ENCODE results near the gene GAS7.

GAS7 gene

DNA sequence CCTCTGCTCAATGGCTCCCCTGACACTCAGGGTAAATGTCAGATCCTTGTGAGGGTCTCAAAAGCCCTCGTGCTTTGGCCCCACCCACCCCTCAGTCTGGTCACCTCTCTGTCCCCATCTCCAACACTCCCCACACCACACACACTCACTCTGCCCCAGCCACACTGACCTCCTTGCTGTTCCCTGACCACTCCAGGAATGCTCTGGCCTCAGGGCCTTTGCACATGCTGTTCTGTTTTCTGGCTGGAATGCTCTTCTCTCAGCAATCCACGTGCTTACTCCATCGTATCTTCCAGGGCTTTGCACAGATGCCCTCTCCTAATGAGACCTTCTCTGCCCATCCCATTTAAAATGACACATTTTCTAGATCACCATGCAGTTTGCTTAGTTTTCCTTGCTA is 28.2 kb downstream of the GAS7 start:
- no peak for ATAC-seq

DNA sequence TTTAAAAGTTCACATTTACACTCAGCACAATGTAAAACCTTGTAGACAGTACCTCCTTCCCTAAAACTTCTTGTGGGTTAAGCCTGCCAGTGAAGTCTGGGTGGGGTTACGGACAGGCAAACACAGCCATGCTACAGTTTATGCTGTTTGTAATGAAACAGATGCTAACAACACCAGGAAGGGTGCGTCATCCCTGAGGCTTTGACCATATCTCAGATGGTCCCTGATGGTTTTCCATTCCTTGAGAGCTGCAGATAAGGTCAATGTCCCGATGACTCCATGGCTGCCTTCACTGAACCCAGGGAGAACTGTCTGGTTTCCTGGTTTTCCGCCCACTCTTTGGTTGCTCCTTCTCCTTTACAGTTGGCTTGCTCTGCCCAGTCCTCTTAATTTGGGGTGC is 29.1 kb downstream of the GAS7 start:
- no peak for ATAC-seq

DNA sequence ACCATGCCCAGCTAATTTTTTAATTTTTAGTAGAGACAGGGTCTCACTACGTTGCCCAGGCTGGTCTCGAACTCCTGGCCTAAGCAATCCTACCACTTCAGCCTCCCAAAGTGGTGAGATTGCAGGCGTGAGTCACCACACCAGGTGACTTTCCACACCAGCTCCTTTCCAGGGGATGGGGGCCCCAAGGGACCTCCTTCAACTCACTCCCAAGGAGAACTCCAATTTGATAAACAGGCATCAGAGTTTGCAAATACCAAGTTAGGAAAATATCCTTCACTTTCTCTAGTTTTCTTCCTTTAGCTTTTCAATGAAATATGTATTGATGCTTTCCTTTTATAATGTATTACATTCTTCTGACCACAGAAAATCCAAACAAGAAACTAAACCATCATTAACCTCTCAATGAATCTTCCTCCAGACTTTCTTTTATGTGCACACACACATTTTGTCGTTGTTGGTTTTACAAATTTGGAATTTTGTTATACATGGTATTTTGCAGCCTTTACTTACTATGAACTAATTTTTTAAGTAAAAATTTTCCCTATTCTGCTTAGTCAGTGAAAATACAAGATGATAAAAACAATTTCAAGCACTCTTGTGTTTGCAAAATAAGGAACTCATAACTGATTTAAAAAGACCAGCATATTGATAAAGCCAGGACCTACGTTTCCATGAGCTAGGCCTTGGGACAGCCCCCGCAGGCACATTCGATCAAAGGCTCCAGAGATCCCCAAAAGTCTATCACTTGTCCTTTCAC is 32.0 kb downstream of the GAS7 start:
- no peak for ATAC-seq

DNA sequence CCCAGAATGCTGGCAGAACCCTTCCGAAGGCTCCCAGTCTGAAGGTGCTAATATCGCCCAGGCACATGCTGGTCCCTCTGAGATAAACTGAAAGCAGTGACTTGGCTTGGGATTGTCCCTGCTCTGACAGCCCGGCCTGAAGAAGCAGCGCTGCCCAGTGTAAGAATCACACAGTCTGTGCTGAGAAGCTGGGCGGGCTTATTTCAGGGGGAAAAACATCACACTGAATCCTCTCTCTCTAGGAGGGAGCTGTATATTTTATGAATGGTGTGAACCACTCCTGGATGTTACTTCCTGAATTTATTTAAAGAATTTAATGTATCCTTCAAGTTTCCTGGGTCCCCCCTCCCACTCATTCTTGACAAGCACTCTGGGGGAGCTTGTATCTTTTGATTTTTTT is 36.3 kb downstream of the GAS7 start:
- ATAC-seq, result no peak

DNA sequence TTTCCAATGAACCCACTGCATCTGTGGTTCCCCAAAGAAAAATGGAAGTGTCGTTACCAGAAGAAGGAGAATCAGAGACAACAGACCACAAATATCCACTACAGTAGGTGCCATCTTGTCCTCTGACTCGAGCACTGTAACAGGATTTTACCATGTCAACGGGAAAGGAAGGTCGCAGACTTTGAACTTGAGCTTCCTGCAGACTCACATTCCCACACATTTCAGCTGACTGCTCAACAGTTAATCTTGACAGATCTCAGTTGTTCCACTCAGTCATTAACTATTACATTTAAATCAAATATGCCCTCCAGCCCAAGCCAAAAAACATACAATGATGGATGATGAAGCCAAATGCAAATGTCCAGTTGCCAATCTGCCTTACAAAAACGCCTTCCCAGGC is 37.0 kb downstream of the GAS7 start:
- ATAC-seq, result no peak

DNA sequence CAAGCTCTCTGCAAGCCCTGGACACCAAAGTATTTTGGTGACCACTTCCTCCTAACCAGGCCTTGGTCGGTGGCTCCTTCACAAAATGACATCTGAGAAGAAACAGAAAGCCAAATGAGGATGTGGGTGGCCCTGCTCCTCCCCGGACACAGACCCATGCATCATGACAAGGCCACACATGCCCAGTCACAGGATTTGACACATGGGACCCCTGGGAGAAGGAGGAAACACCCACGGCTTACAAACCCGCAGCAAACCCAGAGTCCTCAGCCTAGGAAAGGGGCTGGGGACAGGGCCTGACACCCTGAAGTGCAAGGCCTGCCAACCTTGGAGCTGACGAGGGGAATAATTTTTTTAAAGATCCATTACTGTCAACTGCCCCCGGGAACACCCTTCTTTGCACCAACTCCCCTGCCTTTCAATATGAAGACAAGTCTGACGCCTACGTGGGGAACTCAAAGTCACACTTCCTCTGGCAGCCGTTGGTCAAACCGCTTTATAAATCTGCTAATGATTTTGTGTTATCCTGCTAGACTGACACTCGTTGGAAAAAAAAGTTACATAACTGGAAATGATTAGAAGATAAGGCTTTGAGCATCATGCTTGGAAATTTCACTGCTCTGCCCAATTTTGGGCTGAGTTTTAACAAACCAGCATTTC is 41.3 kb downstream of the GAS7 start:
- peak; percentile 33 to 38 for ATAC-seq

DNA sequence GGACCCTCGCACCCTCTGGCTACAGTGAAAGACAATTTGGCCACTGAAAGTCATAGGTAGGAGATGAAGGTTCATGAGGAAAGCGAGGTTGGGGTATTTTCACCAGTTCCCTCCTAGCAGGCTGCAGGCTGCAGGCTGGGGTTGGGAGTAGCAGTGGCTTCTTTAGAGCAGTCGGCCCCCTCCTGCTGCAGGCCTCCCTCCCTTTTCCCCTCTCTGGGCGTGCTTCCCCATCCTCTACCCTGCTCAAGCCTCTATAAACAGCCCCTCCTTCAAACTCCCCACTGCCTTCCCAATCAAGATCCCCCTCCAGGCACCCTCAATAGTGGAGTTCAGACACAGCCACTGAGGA is 41.8 kb downstream of the GAS7 start:
- no peak for ATAC-seq

DNA sequence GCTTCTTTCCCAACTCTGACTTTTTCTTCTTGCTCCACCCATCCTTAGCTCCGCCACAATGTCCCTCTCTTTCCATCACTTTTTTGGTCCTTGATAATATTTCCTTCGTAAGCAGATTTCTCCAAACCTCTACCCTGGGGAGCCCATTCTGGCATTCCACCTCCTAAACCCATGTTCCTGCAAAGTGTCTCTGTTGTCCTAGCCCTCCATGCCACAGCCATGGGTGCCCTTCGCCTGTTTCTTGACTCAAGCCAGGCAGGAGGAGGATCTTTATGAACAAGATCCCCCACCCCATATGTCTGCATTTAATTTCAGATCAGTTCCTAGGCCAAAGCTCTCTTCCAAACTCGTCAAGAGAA is 42.4 kb downstream of the GAS7 start:
- no peak for ATAC-seq

DNA sequence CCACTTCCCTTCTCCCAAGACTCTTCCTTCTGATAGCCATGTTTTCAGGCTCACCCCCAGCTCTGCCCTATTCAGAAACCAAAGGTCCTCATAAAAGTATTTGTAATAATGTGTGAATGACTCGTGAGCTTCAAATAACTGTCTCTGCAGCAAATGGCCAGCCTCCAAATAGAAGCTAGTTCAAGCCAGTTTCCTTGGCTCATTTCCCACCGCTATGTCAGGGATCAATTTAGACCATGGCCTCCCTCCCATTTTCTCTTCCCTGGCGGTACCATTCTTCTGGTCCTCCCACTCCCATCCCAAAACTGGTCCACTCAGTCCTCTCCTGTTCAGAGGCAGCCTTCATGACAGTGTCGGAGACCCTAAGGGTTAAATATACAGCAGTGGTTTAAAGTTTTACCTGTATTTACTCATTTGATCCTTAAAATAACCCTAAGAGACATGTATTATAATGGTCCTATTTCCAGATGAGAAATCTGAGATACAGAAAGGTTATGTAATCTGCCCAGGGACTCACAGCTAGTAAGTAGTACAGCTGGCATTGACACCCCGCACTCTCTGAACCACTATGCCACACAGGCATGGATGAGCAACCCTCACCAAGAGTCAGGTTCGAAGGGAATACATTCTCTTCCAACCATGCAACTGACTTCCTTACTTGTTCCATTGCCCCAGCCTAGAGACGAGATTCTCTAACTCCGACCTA is 42.9 kb downstream of the GAS7 start:
- no peak for ATAC-seq

DNA sequence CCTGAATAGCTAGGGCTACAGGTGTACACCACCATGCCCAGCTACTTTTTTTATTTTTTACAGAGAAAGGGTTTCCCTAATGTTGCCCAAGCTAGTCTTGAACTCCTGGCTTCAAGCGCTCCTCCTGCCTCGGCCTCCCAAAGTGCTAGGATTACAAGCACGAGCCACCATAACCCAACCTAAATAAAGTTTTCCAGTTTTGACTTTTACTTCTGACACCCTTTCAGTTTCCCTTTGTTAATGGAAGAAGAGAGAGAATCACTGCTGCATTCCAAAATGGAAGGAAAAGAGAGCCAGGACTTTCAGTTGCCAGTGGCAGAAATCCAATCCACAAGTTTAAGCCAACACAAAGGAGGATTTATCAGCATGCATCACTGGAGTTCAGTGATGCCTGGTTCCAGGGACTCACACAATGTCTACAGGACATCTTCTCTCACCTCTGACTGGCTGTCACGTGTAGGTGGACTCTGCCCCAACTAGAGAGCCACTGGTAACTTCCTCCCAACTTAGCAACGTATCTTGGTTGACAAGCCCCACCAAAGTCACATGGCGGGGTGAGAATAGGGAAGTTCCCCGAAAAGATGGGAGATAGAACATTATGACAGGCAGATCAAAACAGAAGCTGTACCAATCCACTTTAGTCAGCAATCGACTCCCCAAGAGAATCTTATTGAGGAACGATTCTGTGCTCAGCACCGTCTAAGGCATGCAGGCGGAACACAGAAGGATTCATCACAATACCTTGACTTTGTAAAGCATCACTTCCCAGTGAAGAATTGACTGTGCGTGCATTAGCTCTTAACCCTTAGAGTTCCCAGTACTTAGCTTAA is 46.5 kb downstream of the GAS7 start:
- peak in 1 of 2 donors; percentile 10 for ATAC-seq

DNA sequence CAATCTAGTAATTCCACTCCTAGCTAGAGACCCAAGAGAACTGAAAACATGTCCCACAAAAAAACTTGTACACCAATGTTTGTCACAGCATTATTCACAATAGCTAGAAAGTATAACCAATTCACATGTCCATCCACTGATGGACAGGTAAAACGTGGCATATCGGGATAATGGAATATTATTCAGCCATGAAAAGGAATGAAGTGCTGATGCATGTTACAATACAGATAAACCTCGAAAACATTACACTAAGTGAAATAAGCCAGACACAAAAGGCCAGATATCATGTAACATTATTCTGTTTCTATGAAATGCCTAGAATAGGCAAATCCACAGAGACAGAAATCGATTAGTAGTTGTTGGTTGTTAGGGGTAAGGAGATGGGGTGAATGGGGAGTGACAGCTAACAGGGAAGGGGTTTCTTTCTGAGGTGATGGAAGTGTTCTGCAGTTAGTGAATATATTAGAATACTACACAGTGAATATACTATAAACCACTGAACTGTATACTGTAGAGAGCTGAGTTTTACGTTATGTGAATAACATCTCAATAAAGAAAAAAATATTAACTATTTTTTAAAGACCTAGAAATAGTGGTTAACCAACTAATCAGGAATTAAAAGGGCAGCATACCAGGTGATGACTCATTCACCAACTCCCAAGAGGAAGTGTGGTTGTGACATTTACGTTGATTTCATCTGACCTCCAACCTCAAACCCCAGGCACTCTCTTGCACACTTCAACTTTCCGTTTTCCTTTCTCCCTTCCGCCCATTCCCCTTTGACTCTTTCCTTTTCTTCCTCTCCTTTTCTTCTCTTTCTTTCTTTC is 48.6 kb downstream of the GAS7 start:
- ATAC-seq, result no peak

DNA sequence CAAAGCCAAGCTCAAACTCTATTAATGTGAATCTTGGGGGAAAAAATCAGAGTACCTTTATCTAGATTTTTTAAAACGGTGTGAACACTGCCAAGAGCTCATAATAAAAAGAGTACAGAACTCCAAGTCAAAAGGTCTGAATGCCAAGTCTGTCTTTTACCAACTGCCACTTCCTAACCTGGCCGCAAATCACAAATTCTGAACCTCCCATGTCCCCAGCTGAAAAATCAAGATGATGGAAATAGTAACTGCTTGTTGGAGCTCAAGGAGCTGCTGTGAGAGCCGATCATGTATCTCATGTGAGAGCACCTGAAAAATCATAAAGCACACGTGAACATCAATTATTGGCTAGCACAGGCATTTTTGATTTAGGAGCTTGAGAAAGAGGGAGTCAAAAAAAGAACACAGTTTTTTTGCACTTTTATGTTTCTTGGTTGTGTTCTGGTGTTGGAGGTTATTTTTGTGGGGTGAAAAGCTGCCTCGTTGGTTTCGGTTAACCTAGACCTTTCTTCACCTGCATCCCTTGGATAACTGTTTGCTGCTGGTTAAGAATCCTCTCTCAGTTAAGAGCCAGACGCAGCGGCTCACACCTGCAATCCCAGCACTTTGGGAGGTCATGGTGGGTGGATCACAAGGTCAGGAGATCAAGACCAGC is 50.5 kb downstream of the GAS7 start:
- no peak for ATAC-seq

DNA sequence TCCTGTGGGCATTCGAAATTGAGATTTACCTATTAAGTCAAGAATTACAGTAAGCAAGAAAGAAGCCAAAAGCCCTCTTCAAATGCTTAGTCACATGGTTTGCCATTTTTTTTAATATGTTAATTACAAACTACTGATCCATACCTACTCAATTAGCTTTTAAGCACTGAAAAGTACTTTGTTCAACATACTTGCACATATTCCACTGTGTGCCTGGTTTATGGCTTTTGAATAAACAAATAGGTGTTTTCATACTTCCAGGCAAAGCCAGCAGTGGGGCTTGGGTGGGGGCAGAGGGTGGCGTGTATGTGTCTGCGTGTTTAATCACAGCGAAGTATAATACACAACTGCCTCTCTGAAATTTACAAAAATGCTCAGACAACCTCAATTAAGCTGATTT is 51.4 kb downstream of the GAS7 start:
- ATAC-seq, result no peak

DNA sequence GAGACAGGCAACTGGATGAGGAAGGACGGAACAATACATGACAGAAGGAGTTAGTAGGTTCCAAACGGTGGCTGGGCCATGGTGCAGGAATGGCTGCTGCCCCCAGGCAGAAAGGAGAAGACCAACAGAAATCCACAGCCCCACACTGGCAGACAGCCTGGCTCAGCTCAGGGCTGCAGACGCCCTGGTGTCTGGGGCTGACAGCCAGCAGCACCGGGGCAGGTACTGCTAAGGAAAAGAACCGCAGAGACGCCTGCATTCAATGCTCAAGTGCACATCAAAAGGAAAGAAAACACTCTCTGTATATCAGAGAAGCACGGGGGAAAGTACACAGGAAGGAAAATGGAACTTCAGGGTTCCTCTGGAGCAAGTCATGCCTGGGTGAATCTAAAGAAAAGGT is 53.4 kb downstream of the GAS7 start:
- no peak for ATAC-seq

DNA sequence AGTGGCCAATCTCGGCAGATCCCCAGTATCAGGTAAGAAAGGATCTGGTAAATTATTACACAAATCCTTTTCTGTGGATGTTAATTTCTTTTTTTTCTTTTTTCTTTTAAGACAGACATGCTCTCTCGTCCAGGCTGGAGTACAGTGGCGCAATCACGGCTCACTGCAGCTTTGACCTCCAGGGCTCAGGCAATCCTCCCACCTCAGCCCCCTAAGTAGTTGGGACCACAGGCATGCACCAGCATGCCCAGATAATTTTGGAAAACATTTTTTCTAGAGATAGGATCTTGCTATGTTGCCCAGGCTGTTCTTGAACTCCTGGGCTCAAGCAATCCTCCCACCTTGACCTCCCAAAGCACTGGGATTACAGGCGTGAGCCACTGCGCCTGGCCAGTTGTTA is 54.0 kb downstream of the GAS7 start:
- ATAC-seq, result no peak

DNA sequence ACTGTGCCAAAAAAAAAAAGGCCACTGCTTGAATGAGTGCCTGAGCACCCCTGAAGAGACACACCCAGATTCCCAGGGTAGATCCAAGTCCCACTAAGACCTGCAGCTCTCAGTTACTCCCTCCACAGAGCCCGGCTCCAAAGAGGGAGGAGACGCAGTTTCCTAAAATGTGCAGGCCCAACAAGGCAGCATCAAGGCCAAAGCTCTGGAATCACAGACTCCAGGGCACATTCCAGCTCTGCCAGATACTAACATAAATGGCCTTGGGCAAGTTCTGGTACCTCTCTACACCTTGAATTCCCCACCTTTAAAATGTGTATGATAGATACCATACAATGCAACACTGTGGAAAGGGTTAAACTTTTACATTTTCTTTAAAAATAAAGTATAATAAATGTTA is 57.0 kb downstream of the GAS7 start:
- ATAC-seq, result no peak

DNA sequence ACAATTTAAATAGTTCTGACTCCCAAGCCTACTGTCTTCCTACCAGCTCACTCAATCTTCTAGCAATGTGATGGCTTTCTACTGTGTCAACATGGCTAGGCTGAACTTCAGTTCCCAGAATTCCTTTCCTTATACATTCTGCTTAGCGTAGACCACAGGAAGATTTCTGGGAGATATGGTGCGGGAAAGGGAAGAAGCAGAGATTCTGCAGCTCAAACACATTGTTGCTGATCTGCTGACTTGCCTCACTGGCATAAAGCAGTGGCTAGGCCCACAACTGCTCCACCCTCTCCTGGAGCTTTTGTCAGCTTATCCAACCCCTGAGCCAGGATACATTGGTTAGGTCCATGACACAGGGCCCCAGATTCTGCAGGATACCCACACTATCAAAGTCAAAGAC is 58.8 kb downstream of the GAS7 start:
- ATAC-seq, result no peak

DNA sequence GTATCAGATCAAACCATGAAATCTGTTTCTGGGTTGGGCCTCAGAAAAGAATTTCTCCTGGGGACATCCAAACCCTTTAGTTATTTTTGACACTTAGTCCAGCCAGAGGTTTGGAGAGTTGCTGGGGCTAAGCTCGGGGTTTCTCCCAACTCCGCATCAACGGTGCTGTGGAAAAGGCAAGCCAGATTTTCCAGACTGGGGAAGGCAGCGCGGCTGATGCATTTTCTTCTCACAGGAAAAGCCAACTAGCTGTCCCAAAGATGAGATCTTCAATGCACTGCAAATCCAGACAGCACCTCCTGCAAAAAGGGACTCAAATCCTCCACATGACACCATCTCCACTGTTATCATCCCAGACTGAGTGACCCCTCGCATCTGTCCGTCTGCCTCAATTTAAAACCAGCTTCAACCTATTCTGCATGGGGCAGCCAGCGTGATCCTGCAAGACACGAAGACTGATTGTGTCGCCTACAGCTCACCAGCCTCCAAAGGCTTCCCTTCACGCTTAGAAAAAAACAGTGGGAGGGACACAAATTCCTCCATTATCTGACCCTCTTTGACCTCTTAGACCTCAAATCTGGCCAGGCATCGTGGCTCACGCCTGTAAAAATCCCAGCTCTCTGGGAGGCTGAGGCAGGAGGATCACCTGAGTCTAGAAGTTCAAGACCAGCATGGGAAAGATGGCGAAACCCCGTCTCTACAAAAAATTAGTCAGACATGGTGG is 62.0 kb downstream of the GAS7 start:
- no peak for ATAC-seq

DNA sequence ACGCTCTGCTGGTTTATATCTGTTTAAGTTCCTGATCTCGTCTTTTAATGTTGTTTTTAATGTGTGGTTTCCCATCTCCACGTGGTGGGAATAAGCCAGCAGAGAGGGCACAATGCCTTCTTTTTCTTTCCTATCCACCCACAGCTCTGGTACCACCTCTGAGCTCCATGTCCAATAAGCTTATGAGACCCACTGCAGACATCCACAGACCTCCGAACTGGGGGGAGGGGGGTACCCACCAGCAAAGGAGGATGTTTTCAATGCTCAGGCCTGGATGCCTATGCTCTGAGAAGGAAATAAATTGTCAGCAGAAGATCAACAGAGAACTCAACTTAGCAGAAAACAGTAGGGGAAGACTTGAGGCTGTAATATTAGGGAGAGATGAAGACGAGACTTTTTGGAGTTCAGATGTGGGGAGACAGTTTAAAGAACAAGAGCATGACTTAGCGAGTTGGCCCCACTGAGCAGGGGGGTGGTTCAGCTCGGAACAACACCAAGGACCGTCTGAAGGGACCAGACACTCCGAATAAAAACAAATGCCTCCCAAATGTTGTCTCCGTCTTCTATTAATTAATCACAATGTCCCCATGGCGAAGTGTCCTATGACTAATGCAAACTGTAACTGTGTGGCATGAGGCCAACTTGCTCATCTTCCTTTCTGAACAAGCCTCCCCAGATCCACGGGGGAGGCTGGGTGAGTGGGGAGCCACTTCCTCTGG is 62.7 kb downstream of the GAS7 start:
- ATAC-seq, result peak in 1 of 2 donors; percentile 27

DNA sequence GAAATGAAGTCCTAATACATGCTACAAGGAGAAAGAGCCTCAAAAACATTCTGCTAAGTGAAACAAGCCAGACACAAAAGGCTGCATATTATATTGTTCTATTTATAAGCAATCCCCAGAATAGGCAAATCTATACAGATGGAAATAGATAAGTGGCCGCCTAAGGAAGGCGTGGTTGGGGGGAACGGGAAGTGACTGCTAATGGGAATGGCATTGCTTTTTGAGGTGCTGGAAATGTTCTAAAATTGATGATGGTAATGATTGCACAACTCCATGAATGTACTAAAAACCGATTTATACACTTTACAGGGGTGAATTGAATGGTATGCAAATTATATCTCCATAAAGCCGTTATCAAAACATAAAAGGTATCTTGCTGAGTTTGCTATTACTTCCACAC is 67.7 kb downstream of the GAS7 start:
- no peak for ATAC-seq

DNA sequence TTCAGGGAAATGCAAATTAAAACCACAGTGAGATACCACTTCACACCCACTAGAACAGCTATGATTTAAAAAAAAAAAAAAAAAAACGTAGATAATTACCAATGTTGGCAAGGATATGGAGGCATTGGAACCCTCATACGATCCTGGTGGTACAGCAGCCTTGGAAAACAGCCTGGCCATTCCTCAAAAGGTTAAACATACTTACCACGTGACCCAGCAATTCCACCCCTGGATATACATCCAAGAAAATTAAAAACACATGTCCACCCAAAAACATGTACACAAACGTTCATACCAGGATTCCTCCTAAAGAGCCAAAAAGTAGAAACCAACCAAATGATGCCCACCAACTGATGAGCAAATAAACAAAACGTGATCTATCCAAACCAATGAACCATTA is 68.1 kb downstream of the GAS7 start:
- ATAC-seq, result no peak

All from activated CD4-positive, CD25-positive, alpha-beta regulatory T cell treated with anti-CD3 and anti-CD28 coated beads, Interleukin-2, amount 50 U/mL, for 24 hours (primary cell).